Activated CD8-positive, alpha-beta memory T cell treated with anti-CD3 and anti-CD28 coated beads, Interleukin-2, amount 50 U/mL, for 1 hour (primary cell): ENCODE measurements around the gene TPPP.

Source experiments
- DNase-seq: peaks from one replicate; pipeline ENCODE4 v3.0.0-alpha.2; 2020; ENCODE audit errors: extremely low read depth

Gene TPPP

DNA sequence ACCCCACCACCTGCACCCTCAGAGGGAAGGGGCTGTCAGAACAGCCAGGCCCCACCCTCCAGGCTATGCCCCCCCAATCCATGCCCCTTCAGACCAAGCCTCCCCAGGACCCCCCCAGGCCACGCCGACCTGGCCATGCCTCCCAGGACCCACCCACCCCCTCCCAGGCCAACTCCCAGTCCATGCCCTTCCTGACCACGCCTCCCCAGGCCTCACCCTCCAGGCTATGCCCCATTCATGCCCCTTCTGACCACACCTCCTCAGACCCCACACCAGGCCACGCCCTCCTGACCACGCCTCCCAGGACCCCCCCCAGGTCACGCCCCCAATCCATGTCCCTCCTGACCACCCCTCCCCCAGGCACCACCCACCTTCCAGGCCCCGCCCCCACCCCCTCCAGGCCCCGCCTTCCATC, 27.6 kb downstream of the TPPP start:
- no peak for DNase-seq

GRCh38 chr5:664994-665360, 28.2 kb downstream of the TPPP start:
- no peak for DNase-seq

DNA sequence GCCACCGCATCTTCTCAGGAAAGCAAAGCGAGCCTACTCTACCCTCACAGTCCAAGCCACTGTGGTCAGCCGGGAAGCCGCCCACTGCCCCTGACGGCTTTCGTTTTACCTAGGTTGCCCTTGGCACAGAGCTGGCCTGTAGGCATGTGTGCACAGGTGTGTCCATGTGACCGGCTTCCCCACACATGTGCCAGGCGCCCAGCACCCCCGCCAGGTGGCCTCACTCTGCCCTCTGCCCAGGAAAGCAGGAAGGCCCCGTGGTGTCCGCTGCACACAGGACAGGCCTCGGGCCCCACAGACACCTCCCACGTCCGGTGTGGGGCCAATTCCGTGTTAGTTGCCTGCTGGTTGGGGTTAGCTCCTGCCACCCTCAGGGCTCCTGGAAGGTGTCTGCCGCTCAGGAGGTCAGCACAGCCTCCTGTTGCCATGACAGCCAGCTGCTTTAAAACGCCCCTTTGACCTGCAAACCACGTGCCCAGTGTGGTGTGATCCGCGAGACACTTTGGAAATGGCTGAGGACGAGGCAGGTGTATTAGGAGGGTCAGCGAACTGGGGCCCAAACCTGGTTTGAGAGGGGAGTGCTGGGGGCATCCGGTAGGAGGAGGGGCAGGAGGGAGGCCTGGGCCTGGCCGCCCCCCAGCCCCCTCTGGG, 28.7 kb downstream of the TPPP start:
- no peak for DNase-seq

- no peak for DNase-seq
Measured at GRCh38 chr5:663436-664342, 29.5 kb downstream of the TPPP start.

- DNase-seq = no peak
Measured at GRCh38 chr5:662751-663435, 30.3 kb downstream of the TPPP start.

GRCh38 chr5:661891-662750, 31.0 kb downstream of the TPPP start:
- no peak for DNase-seq

- no peak for DNase-seq
Measured at GRCh38 chr5:660491-661030, 32.6 kb downstream of the TPPP start.

GRCh38 chr5:659496-660263, 33.5 kb downstream of the TPPP start:
- no peak for DNase-seq

DNA sequence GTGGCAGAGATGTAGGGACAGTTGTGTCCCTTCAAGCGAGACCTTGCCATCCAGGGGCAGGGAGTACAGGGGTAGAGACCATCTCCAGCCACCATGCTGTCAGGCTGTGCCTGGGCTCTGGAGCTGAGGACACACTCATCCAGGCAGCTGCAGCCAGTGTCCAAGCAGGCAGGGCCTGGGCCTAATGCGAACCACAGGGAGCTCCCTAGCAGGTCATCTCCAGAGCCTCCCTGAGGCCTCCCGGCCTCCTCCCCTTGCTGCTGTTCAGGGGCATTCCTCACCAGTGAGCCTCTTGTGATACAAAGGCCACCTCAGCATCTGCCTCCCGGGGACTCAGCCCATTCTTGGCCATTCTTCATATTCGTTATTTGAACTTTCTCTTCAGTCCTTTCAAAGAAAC, 35.0 kb downstream of the TPPP start:
- no peak for DNase-seq

- DNase-seq = no peak
Measured at GRCh38 chr5:657570-657969, 35.6 kb downstream of the TPPP start.

- DNase-seq = no peak
Measured at GRCh38 chr5:655406-655805, 37.7 kb downstream of the TPPP start.

- no peak for DNase-seq
Measured at GRCh38 chr5:654071-654778, 38.9 kb downstream of the TPPP start.

DNA sequence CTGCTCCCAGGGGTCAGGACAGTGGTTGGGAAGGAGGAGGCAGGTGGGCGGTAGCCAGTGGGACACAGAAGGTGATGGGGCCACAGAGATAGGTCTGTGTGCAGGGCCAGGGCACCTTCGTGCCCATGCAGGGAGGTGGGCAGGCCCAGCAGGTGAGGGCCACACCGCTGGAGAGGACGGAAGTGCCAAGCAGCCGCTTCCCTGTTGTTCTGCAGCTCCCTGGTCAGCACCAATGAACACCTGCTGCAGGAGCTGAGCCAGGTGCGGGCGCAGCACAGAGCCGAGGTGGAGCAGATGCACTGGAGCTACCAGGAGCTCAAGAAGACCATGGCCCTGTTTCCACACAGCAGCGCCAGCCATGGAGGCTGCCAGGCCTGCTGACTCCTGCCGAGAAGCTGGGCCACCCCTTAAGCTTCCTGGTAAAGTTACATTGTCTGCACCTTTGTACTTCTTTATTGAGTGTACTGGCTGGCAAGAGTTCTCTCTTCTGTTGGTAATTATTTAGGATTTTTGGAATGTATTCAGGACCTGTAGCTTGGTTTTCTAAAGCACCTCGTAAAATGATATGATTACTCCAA, 40.3 kb downstream of the TPPP start:
- DNase-seq = no peak

- DNase-seq = no peak
Measured at GRCh38 chr5:652023-652515, 41.1 kb downstream of the TPPP start.

DNA sequence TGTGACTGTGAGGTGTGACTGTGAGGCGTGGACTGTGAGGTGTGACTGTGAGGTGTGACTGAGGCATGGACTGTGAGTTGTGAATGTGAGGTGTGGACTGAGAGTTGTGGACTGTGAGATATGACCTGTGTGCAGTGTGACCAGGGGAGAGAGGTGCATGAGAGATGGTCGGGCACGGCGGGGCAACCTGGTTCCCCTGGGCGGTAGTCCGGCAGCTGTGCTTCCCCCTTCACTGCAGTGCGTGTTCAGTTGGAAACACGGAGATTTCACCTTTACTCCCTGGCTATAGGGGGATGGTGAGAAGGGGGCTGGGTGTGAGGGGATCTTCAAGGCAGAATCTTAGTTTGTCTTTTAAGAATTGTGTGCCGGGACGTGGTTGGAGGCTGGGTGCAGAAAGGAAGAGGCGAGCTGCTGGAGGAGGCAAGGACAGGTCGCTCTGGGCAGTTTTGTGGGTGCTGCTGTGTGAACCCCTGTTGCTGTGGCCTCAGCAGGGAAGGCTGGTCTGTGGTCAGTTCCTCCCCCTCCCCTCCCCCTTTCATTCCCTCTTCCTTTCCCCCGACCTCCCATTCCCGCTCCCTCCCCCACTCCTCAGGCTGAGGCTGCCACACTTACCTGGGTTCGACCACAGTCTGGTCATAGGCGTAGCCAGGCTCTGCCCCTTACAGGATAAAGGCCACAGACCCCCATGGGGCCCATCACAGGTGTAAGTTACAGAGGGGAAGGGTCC, 41.7 kb downstream of the TPPP start:
- DNase-seq = no peak

- DNase-seq = no peak
Measured at GRCh38 chr5:647727-648126, 45.4 kb downstream of the TPPP start.

DNA sequence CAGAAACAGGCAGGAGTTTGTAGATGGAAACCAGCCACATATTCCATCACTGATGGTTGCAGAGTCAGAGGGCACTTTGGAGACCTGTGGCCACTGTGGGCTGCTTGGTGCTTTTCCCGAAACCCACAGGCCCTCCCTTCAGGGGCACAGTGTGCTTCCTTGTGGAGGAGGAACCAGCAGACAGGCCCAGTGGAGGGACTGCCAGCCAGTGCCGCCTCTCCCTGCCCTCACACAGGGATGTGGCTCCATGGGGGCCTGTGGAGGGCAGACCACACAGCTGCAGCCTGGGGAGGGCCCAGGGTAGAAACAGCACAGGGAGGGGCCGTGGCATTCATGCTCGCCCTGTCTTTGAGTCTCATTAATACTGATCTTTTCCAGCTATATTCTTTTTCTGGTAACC, 45.8 kb downstream of the TPPP start:
- no peak for DNase-seq

DNA sequence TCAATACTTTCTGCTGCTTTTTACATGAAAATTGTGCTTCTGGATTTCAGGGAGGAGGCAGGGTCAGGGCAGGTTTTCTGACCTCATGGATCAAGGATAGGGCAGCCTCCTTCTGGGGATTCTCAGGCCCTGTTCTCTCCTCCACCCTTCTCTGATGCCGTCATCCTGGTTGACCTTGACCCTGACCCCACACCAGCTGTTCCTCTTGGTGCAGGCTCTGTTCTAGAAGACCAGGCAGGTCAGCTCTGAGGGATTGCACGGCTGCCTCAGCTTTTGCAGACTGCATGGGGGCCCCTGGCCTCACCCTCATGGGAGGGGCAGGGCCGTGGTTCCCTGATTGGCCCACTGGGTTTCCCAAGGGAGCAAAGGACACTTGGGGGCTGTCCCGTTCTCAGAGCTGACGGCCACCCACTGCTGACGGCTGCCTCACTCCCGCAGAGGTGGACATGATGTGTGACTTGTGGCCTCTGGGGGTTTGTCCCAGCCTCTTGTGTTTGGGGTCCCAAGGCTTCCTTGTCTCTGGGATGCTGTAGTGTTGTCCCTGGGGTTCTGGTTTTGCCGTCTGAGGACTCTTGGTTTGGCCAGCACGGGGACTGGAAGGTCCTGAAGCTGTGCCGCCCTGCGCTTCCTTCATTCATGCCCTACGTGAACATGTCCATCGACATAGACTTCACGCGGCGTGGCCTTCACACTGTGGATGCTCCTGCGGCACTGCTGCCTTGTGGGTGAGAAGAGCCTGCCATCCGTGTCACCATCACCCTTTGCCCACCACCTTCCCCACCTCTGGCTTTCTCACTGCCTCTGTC, 46.6 kb downstream of the TPPP start:
- no peak for DNase-seq
